Erythroblast (primary cell): ENCODE measurements around the gene PTDSS2.

ENCODE experiments used
- GATA1 ChIP-seq: IDR thresholded peaks from 2 replicates; pipeline ENCODE4 v1.6.1; 2011; ENCODE audit warnings: low read depth, mild to moderate bottlenecking, control low read depth, low read length, moderate library complexity
- POLR2A ChIP-seq: IDR thresholded peaks from 2 replicates; pipeline ENCODE4 v1.6.1; 2011; ENCODE audit warnings: mild to moderate bottlenecking, low read length

- no peak for TF ChIP-seq POLR2A
- no peak for TF ChIP-seq GATA1
These were observed 83.0 kb downstream of the PTDSS2 start for GRCh38 chr11:532986-533585.
